Type B pancreatic cell (in vitro differentiated cells): Measurements from ENCODE around the gene PHETA1. TPM values are rescaled to one million over a fixed set of nuclear protein-coding genes. Genes with fewer than 3 reads are reported as not detected.

ENCODE experiments used
- DNase-seq: peaks from one replicate; pipeline ENCODE4 v3.0.0; 2021; ENCODE audit warnings: mixed read lengths; ENCODE audit not compliant: unreplicated experiment; ENCODE audit errors: extremely low spot score
- H3K27ac Mint-ChIP-seq: 2 replicates; pipeline ENCODE4 v1.8.0; 2021; ENCODE audit warnings: mild to moderate bottlenecking, mixed read lengths
- H3K27me3 Mint-ChIP-seq: 2 replicates; pipeline ENCODE4 v1.8.0; 2021; ENCODE audit warnings: mixed read lengths
- H3K36me3 Mint-ChIP-seq: 2 replicates; pipeline ENCODE4 v1.8.0; 2021; ENCODE audit warnings: mixed read lengths
- H3K4me1 Mint-ChIP-seq: one replicate; pipeline ENCODE4 v1.8.0; 2021; ENCODE audit warnings: mixed read lengths; ENCODE audit not compliant: unreplicated experiment
- H3K4me3 Mint-ChIP-seq: 2 replicates; pipeline ENCODE4 v1.8.0; 2021; ENCODE audit warnings: mild to moderate bottlenecking, mixed read lengths
- H3K9me3 Mint-ChIP-seq: 2 replicates; pipeline ENCODE4 v1.8.0; 2021; ENCODE audit warnings: mixed read lengths
- total RNA-seq: library from RNA; stranded (reverse); gene quantifications from 2 replicates; pipeline ENCODE4 v1.2.1, GENCODE V29; 2021; ENCODE audit warnings: low replicate concordance
- TF ChIP-seq, protein P1 (sequence below): fragments of 200-600 bp; sonication (generic); conservative IDR thresholded peaks from 2 replicates; pipeline ENCODE4 v1.5.0; 2021; ENCODE audit warnings: antibody characterized with exemption, mild to moderate bottlenecking

Gene PHETA1
- total RNA-seq, 1 donor from 2014 or later, result 25.5 TPM

DNA sequence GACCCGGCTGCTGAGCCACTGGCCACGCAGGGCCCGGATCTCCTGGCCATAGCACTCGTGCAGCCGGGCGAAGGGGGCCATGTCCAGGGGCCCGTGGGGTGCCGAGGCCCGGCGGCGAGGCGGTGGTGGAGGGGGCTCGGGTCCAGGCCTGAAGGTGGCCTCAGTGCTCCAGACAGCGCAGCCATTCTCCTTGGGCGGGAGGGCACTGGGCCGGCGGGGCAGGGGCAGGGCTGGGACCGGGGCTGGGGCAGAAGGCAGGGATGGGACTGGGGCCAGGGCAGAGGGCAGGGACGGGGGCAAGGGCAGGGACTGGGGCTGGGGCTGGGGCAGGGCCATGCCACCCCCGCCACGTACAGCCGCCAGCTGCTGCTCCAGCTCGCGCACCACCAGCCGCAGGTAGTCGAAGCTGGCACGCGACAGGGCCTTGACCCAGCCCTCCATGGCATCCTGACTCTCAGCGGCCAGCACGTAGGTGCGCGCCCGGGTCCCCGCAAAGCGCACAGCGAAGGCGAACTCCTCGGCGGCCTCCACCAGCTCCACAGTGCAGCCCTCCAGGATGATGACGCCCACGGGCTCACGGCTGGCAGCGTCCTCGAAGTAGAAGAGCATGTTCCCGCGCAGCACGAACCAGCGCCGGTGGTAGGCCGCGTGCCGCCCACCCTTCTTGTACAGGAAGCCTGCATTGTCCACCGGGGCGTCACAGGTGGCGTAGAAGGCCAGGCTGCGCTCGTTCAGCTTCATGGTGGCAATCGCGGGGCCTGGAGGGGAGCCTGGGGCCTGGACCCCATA, 6.0 kb downstream of the PHETA1 start:
- Mint-ChIP-seq H3K9me3 (no peaks in the 10 kb centered on the region), H3K27me3 (no peaks in the 10 kb centered on the region), H3K36me3 (peaks cover 5% of the 10 kb centered on the region), H3K4me3 (no peak overlapping the region), H3K27ac (no peak overlapping the region), H3K4me1 (peaks cover 35% of the 10 kb centered on the region)
- no peak for DNase-seq
- TF ChIP-seq, protein P1, sequence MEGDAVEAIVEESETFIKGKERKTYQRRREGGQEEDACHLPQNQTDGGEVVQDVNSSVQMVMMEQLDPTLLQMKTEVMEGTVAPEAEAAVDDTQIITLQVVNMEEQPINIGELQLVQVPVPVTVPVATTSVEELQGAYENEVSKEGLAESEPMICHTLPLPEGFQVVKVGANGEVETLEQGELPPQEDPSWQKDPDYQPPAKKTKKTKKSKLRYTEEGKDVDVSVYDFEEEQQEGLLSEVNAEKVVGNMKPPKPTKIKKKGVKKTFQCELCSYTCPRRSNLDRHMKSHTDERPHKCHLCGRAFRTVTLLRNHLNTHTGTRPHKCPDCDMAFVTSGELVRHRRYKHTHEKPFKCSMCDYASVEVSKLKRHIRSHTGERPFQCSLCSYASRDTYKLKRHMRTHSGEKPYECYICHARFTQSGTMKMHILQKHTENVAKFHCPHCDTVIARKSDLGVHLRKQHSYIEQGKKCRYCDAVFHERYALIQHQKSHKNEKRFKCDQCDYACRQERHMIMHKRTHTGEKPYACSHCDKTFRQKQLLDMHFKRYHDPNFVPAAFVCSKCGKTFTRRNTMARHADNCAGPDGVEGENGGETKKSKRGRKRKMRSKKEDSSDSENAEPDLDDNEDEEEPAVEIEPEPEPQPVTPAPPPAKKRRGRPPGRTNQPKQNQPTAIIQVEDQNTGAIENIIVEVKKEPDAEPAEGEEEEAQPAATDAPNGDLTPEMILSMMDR, result no peak

DNA sequence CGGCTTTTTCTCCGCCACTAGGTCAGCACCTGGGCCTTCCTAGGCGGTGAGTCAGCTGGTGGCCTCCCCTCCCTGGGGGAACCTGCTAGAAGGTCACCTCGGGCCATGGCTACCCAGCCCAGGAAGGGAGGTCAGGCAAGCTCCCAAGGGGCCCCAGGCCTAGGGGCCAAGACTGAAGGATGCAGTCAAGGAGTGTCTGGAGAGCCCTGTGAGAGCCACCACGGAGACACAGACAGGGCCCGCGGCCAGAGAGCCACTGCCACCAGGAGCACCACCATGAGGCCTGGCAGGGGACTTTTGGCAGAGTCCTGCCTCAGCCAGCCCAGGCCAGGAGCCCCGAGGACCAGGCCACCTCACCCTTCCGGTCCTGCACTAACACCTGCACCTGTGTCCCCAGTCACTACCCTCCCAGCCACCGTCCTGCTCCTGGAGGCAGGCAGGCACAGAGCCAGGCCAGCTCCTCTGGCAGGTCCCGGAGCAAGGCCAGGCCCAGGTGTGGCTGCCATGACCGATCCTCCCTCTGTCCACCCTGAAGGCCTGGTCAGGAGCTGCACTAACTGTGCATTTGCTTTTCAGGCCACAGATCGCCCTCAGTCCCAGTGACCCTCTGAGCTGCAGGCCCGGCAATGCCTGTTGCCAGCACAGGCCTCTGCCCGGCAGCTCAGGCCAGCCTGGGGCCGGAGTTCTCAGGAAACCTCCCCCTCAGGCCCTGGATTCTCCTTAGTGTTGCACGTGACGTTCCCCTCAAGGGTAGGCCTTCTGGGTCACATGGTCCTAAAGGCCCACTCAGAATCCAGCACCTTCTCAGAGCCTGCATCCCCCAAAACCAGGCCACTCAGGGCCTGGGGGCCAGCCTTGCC, 6.9 kb downstream of the PHETA1 start:
- Mint-ChIP-seq H3K36me3 (peaks cover 5% of the 10 kb centered on the region), H3K27me3 (no peaks in the 10 kb centered on the region), H3K9me3 (no peaks in the 10 kb centered on the region), H3K4me1 (peaks cover 25% of the 10 kb centered on the region), H3K27ac (peak overlapping the region; percentile 34), H3K4me3 (no peak overlapping the region)
- TF ChIP-seq, protein P1, result no peak
- DNase-seq, result no peak

DNA sequence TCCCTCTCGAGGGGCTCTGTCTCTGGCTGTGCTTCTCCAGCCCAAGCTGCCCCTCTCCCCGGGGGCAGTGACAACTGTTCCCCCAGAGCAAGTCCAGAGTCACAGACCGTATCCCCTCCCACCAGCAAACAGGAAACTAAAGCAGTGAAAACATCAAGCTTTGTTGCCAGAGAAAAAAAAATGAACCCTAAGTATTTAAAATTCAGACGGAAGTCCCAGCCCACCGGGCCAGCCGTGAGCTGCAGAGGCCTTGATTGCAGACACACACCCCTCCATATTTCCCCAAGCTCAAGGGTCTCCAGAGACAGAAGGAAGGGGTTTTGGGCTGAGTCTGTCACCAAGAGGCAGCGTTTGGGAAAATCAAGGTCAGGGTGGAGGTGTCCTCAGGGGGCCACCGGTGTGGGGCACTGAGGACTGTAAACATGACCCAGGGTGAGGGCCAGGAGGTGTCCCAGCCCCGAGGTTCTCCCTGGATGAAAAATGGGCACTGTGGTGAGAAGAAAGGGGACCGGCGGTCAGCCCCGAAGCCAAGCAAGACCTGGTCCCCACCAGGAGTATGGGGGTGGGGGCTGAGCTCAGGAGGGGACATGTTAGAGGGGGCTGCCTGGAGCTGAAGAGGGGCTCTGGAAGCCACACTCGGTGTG, 7.7 kb downstream of the PHETA1 start:
- no peak overlapping the region for H3K4me3 Mint-ChIP-seq
- peaks cover 5% of the 10 kb centered on the region for H3K36me3 Mint-ChIP-seq
- peak overlapping the region; percentile 34 for H3K27ac Mint-ChIP-seq
- peaks cover 21% of the 10 kb centered on the region for H3K4me1 Mint-ChIP-seq
- TF ChIP-seq, protein P1, result no peak
- no peaks in the 10 kb centered on the region for H3K9me3 Mint-ChIP-seq
- no peak for DNase-seq
- no peaks in the 10 kb centered on the region for H3K27me3 Mint-ChIP-seq

DNA sequence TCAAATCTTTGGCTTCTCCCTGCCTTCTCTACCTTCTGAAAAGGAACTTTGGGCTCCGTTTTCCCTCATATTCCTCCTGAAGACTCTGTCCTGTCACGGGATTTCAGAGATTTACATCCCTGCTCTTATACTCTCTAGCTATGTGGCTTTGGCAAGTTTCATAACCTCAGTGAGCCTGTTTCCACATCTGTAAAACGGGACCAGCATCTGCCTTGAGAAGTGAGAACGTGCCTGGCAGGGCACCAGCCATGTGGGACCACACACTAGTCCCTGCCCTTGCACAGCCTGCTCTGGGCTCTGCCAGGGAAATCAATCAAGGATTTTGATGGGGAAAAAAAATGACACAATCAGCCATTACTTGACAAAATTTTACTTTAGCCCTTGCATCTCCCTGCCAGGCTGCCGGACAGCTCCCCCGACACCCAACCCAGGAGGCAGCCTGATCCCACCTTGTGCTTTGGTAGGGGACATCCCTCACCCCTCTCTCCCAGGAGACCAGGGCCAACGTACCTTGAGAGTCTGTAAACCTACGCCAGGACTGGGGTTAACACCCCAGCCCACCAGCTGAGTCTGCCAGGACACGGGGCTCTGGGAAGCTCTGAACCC, 8.5 kb downstream of the PHETA1 start:
- TF ChIP-seq, protein P1, result no peak
- peaks cover 19% of the 10 kb centered on the region for H3K4me1 Mint-ChIP-seq
- no peak for DNase-seq
- H3K36me3 Mint-ChIP-seq, result peaks cover 3% of the 10 kb centered on the region
- no peak overlapping the region for H3K4me3 Mint-ChIP-seq
- no peaks in the 10 kb centered on the region for H3K27me3 Mint-ChIP-seq
- H3K27ac Mint-ChIP-seq, result peak overlapping the region; percentile 17
- no peaks in the 10 kb centered on the region for H3K9me3 Mint-ChIP-seq

DNA sequence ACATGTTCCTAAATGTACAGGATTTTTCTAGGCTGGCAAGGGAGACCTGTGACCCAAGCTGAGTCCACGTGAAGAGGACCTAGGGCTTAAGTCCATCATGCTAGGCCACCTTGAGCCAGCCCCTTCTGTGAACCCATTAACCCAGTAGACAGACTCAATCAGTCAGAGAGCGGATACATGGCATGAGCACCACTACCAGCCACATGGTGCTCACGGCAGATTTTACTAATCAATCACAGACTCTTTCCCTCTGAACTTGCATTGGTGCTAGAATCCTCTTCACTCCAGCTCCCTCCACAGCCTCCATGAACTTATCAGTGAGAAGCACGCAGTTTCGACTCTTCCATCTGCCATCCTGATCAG, 9.0 kb downstream of the PHETA1 start:
- Mint-ChIP-seq H3K4me1 (peaks cover 19% of the 10 kb centered on the region), H3K9me3 (no peaks in the 10 kb centered on the region), H3K27me3 (no peaks in the 10 kb centered on the region), H3K27ac (peak overlapping the region; percentile 17), H3K36me3 (no peaks in the 10 kb centered on the region), H3K4me3 (no peak overlapping the region)
- TF ChIP-seq, protein P1, result no peak
- DNase-seq, result no peak
